Measurements from ENCODE around the gene AP2B1.

GRCh38 chr17:35542990-35543389 is 44.1 kb upstream of the AP2B1 start:
- TF ChIP-seq POLR2A (IDR thresholded peaks at IDR 0.05): no peak
- no peak for TF ChIP-seq CTCF (IDR thresholded peaks at IDR 0.05)

Measured in right lobe of liver (tissue), 4 donors.